Measurements from ENCODE around the gene RYR2.
A peak's percentile ranks its signal among the peaks of the same experiment; 100 is the strongest.

Gene RYR2

GRCh38 chr1:237042526-237042891 is 525 bp downstream of the RYR2 start:
- no peak for TF ChIP-seq CTCF (IDR thresholded peaks at IDR 0.05)
- no peaks in the 10 kb centered on the region for H3K9me3 Mint-ChIP-seq
- H3K4me3 Mint-ChIP-seq = peak overlapping the region; percentile 81
- H3K27me3 Mint-ChIP-seq (ENCODE audit: low read depth, poor library complexity) = peaks cover 18% of the 10 kb centered on the region
- no peak for DNase-seq
- H3K36me3 Mint-ChIP-seq (ENCODE audit: low read depth) = no peaks in the 10 kb centered on the region
- H3K27ac Mint-ChIP-seq = no peak overlapping the region
- H3K4me1 Mint-ChIP-seq = peaks cover 13% of the 10 kb centered on the region

- no peak overlapping the region for H3K27ac Mint-ChIP-seq
- DNase-seq = peak; percentile 54
Observed at GRCh38 chr1:237042892-237043576, 1.1 kb downstream of the RYR2 start.

GRCh38 chr1:237043846-237044636 is 2.1 kb downstream of the RYR2 start:
- no peaks in the 10 kb centered on the region for H3K9me3 Mint-ChIP-seq
- no peak for DNase-seq
- H3K27ac Mint-ChIP-seq = no peak overlapping the region
- peaks cover 13% of the 10 kb centered on the region for H3K4me1 Mint-ChIP-seq
- TF ChIP-seq CTCF (IDR thresholded peaks at IDR 0.05) = no peak
- no peaks in the 10 kb centered on the region for H3K36me3 Mint-ChIP-seq (ENCODE audit: low read depth)
- H3K27me3 Mint-ChIP-seq (ENCODE audit: low read depth, poor library complexity) = peaks cover 18% of the 10 kb centered on the region
- H3K4me3 Mint-ChIP-seq = peak overlapping the region; percentile 81

More at GRCh38 chr1:237042892-237043576, 1.1 kb downstream of the RYR2 start:
- Mint-ChIP-seq H3K9me3 (no peaks in the 10 kb centered on the region), H3K4me1 (peaks cover 13% of the 10 kb centered on the region), H3K4me3 (peak overlapping the region; percentile 81), H3K27me3 (ENCODE audit: low read depth, poor library complexity) (peaks cover 18% of the 10 kb centered on the region), H3K36me3 (ENCODE audit: low read depth) (no peaks in the 10 kb centered on the region)
- no peak for TF ChIP-seq CTCF (IDR thresholded peaks at IDR 0.05)

- H3K4me1 Mint-ChIP-seq = peaks cover 13% of the 10 kb centered on the region
- H3K4me3 Mint-ChIP-seq = no peak overlapping the region
Observed at GRCh38 chr1:237045278-237046016, 3.5 kb downstream of the RYR2 start.

GRCh38 chr1:237048803-237049202 is 6.8 kb downstream of the RYR2 start:
- H3K36me3 Mint-ChIP-seq (ENCODE audit: low read depth) = no peaks in the 10 kb centered on the region
- TF ChIP-seq CTCF (IDR thresholded peaks at IDR 0.05) = no peak
- H3K4me1 Mint-ChIP-seq = no peaks in the 10 kb centered on the region
- no peak for DNase-seq
- peaks cover 2% of the 10 kb centered on the region for H3K27me3 Mint-ChIP-seq (ENCODE audit: low read depth, poor library complexity)
- H3K27ac Mint-ChIP-seq = no peak overlapping the region
- no peak overlapping the region for H3K4me3 Mint-ChIP-seq
- H3K9me3 Mint-ChIP-seq = no peaks in the 10 kb centered on the region

More at GRCh38 chr1:237045278-237046016, 3.5 kb downstream of the RYR2 start:
- Mint-ChIP-seq H3K27me3 (ENCODE audit: low read depth, poor library complexity) (peaks cover 14% of the 10 kb centered on the region), H3K36me3 (ENCODE audit: low read depth) (no peaks in the 10 kb centered on the region), H3K9me3 (no peaks in the 10 kb centered on the region), H3K27ac (no peak overlapping the region)
- no peak for TF ChIP-seq CTCF (IDR thresholded peaks at IDR 0.05)
- DNase-seq = no peak

Data from nephron progenitor cell (in vitro differentiated cells).